Keratinocyte (primary cell): ENCODE data around the gene PTPRU. TPM values are rescaled to one million over a fixed set of nuclear protein-coding genes. Genes with fewer than 3 reads are reported as not detected.

Experiments
- DNase-seq: peaks from one replicate; pipeline ENCODE4 v3.0.0-alpha.2; 2011; ENCODE audit warnings: low read depth, missing footprints, low spot score
- FAIRE-seq: peaks from 2 replicates; lab custom pipeline; 2011; peaks lifted over from hg19 to GRCh38; lab: Jason Lieb, UNC
- H2AFZ ChIP-seq: 2 replicates; pipeline ENCODE4 v1.6.0; 2012; ENCODE audit warnings: low read length, control low read depth, inconsistent platforms; ENCODE audit not compliant: control insufficient read depth
- H3K27ac ChIP-seq: 2 replicates; pipeline ENCODE4 v1.5.1; 2011; ENCODE audit warnings: low read length; ENCODE audit not compliant: control insufficient read depth, insufficient read depth
- H3K27me3 ChIP-seq: 3 replicates; pipeline ENCODE4 v1.6.0; 2011; ENCODE audit warnings: low read length; ENCODE audit not compliant: control insufficient read depth, insufficient read depth; ENCODE audit errors: extremely low read depth
- H3K36me3 ChIP-seq, 2 experiments: 2 replicates in 1 of 2; 3 replicates in 1 of 2; pipeline ENCODE4 v1.5.1; 2011; ENCODE audit warnings: low read length in 2 of 2, mild to moderate bottlenecking in 1 of 2; ENCODE audit not compliant: control insufficient read depth in 2 of 2, insufficient read depth in 2 of 2; ENCODE audit errors: extremely low read depth in 1 of 2
- H3K4me1 ChIP-seq: 3 replicates; pipeline ENCODE4 v1.5.1; 2011; ENCODE audit warnings: low read length; ENCODE audit not compliant: control insufficient read depth, insufficient read depth; ENCODE audit errors: extremely low read depth
- H3K4me2 ChIP-seq: 3 replicates; pipeline ENCODE4 v1.6.0; 2011; ENCODE audit warnings: low read depth, low read length; ENCODE audit not compliant: control insufficient read depth, insufficient read depth; ENCODE audit errors: extremely low read depth
- H3K4me3 ChIP-seq, 3 experiments: fragments of 200-600 bp in 1 of 3; sonication (generic) in 1 of 3; 2 replicates in 2 of 3; 3 replicates in 1 of 3; pipeline ENCODE4 v1.5.1; 2011 to 2016; ENCODE audit warnings: low read length in 3 of 3, mild to moderate bottlenecking in 3 of 3, control low read depth in 2 of 3, inconsistent platforms in 1 of 3, low read depth in 1 of 3, mixed read lengths in 1 of 3, mixed run types in 1 of 3, moderate library complexity in 1 of 3; ENCODE audit not compliant: control insufficient read depth in 2 of 3, insufficient read depth in 2 of 3; ENCODE audit errors: extremely low read depth in 1 of 3
- H3K79me2 ChIP-seq: 2 replicates; pipeline ENCODE4 v1.6.0; 2012; ENCODE audit warnings: low read length; ENCODE audit not compliant: control insufficient read depth, insufficient read depth
- H3K9ac ChIP-seq: 3 replicates; pipeline ENCODE4 v1.6.0; 2011; ENCODE audit warnings: low read length; ENCODE audit not compliant: control insufficient read depth, insufficient read depth; ENCODE audit errors: extremely low read depth
- H3K9me1 ChIP-seq: 3 replicates; pipeline ENCODE4 v1.6.0; 2011; ENCODE audit warnings: low read length; ENCODE audit not compliant: control insufficient read depth, insufficient read depth; ENCODE audit errors: extremely low read depth
- H3K9me3 ChIP-seq: 2 replicates; pipeline ENCODE4 v1.5.1; 2012; ENCODE audit warnings: low read depth, low read length; ENCODE audit not compliant: control insufficient read depth
- H4K20me1 ChIP-seq: 3 replicates; pipeline ENCODE4 v1.6.0; 2011; ENCODE audit warnings: low read length; ENCODE audit not compliant: control insufficient read depth, insufficient read depth; ENCODE audit errors: extremely low read depth
- EZH2 ChIP-seq: IDR thresholded peaks from one replicate; pipeline ENCODE4 v1.6.1; 2012; ENCODE audit warnings: inconsistent platforms, mild to moderate bottlenecking, low read length, moderate library complexity
- dilution Hi-C: fragments of 300-500 bp; cut with MboI; formaldehyde crosslinking; loops from one replicate; pipeline ENCODE4 v1.7.0; 2020; ENCODE audit warnings: low sequenced_read_pairs; ENCODE audit not compliant: extremely low pct_ligation_motif_present
- polyA plus RNA-seq, 5 experiments: library from polyadenylated mRNA; depleted of rRNA in 3 of 5; stranded (reverse) in 3 of 5; stranded (forward) in 1 of 5; unstranded in 1 of 5; fragments of >200 nt; gene quantifications; 1 replicate in 1 of 5; 2 replicates in 3 of 5; 3 replicates in 1 of 5; pipeline versions ENCODE4 v1.2.1 to v1.2.3, GENCODE V29; 2011 to 2012; ENCODE audit warnings: missing spikeins in 2 of 5, low read depth in 1 of 5, low replicate concordance in 1 of 5
- TF ChIP-seq, protein P1 (sequence below), 3 experiments: IDR thresholded peaks in 1 of 3; conservative IDR thresholded peaks in 1 of 3; optimal IDR thresholded peaks in 1 of 3; 2 replicates in 2 of 3; 3 replicates in 1 of 3; pipeline versions ENCODE3 to v1.5.1; 2011; ENCODE audit warnings: low read length in 3 of 3, mild to moderate bottlenecking in 3 of 3, moderate library complexity in 2 of 3, control low read depth in 1 of 3, inconsistent platforms in 1 of 3; ENCODE audit not compliant: insufficient read depth in 2 of 3; ENCODE audit errors: extremely low read depth in 1 of 3

Gene PTPRU
- polyA plus RNA-seq, 1 donor (not counting 4 experiments of a cell fraction or from before 2014, with no cell fraction given): 4.3 TPM

DNA sequence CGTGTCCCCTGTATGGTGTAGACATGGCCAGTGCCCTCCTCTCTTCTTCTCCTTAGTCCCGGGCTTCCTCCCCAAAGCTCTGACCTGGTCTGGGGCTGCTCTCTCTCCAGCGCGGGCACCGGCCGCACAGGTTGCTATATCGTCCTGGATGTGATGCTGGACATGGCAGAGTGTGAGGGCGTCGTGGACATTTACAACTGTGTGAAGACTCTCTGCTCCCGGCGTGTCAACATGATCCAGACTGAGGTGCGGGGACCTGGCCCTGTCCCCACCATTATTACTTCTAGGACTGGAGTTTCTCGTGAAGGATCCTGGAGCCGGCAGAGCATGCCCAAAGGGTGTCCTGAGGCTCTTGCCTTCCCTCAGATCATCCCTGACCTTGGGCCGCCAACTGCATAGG is 78.9 kb downstream of the PTPRU start:
- dilution Hi-C loops: no loop called here
- H3K27me3 ChIP-seq: no peaks in the 10 kb centered on the region
- no peaks in the 10 kb centered on the region for H3K4me1 ChIP-seq
- no peak for DNase-seq
- H3K27ac ChIP-seq: no peak overlapping the region
- H2AFZ ChIP-seq: no peak overlapping the region
- FAIRE-seq: no peak
- no peak overlapping the region for H3K4me2 ChIP-seq
- H3K9ac ChIP-seq: no peak overlapping the region
- no peaks in the 10 kb centered on the region for H3K9me3 ChIP-seq
- H3K4me3 ChIP-seq: no peak overlapping the region
- no peaks in the 10 kb centered on the region for H3K36me3 ChIP-seq
- no peaks in the 10 kb centered on the region for H3K79me2 ChIP-seq
- TF ChIP-seq, protein P1, sequence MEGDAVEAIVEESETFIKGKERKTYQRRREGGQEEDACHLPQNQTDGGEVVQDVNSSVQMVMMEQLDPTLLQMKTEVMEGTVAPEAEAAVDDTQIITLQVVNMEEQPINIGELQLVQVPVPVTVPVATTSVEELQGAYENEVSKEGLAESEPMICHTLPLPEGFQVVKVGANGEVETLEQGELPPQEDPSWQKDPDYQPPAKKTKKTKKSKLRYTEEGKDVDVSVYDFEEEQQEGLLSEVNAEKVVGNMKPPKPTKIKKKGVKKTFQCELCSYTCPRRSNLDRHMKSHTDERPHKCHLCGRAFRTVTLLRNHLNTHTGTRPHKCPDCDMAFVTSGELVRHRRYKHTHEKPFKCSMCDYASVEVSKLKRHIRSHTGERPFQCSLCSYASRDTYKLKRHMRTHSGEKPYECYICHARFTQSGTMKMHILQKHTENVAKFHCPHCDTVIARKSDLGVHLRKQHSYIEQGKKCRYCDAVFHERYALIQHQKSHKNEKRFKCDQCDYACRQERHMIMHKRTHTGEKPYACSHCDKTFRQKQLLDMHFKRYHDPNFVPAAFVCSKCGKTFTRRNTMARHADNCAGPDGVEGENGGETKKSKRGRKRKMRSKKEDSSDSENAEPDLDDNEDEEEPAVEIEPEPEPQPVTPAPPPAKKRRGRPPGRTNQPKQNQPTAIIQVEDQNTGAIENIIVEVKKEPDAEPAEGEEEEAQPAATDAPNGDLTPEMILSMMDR (optimal IDR thresholded peaks at IDR 0.05 in 1 of 3, IDR thresholded peaks at IDR 0.05 in 1 of 3, conservative IDR thresholded peaks at IDR 0.05 in 1 of 3; ENCODE audit: extremely low read depth in 1 of 3, insufficient read depth in 2 of 3, low read length in 3 of 3): no peak
- no peak for TF ChIP-seq EZH2
- no peaks in the 10 kb centered on the region for H4K20me1 ChIP-seq
- H3K9me1 ChIP-seq: no peaks in the 10 kb centered on the region

DNA sequence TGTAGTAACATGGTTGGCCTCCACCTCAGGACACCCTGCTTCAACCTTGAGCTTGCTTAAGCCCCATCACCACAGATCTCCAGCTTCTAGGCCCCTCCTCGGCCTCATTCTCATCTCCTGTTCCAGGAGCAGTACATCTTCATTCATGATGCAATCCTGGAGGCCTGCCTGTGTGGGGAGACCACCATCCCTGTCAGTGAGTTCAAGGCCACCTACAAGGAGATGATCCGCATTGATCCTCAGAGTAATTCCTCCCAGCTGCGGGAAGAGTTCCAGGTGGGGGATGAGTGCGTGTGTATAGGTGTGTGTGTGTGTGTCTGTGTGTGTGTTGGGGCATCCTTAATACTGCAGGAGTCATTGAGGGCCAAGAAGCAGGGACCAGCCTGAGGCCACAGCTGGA is 79.6 kb downstream of the PTPRU start:
- no peaks in the 10 kb centered on the region for H3K36me3 ChIP-seq
- no peak for FAIRE-seq
- dilution Hi-C loops: no loop called here

More for the DNA sequence above, 79.6 kb downstream of the PTPRU start:
- Histone ChIP-seq H3K9ac (no peak overlapping the region), H3K9me1 (no peaks in the 10 kb centered on the region), H3K9me3 (no peaks in the 10 kb centered on the region), H3K4me2 (no peak overlapping the region), H2AFZ (no peak overlapping the region), H3K79me2 (no peaks in the 10 kb centered on the region), H3K27me3 (no peaks in the 10 kb centered on the region), H3K27ac (no peak overlapping the region), H4K20me1 (no peaks in the 10 kb centered on the region), H3K4me3 (no peak overlapping the region), H3K4me1 (no peaks in the 10 kb centered on the region)
- TF ChIP-seq, protein P1 (optimal IDR thresholded peaks at IDR 0.05 in 1 of 3, IDR thresholded peaks at IDR 0.05 in 1 of 3, conservative IDR thresholded peaks at IDR 0.05 in 1 of 3; ENCODE audit: extremely low read depth in 1 of 3, insufficient read depth in 2 of 3, low read length in 3 of 3): no peak
- TF ChIP-seq EZH2: no peak
- no peak for DNase-seq
